ENCODE results near the gene STXBP4.

STXBP4 gene

GRCh38 chr17:55219459-55219858 lies 250.9 kb downstream of the STXBP4 start:
- no peak for FAIRE-seq

GRCh38 chr17:55219934-55220333 lies 251.4 kb downstream of the STXBP4 start:
- no peak for DNase-seq (ENCODE audit: low spot score)
- FAIRE-seq = no peak

More at GRCh38 chr17:55219459-55219858, 250.9 kb downstream of the STXBP4 start:
- DNase-seq (ENCODE audit: low spot score) = no peak

Data from RCC 7860 (cell line).